Osteoblast (primary cell): ENCODE measurements around the gene DHFR2. TPM values are rescaled to one million over a fixed set of nuclear protein-coding genes. Genes with fewer than 3 reads are reported as not detected.

ENCODE experiments used
- DNase-seq: peaks from one replicate; pipeline ENCODE4 v3.0.0; 2011; ENCODE audit warnings: low spot score, mixed read lengths; ENCODE audit not compliant: insufficient read length; ENCODE audit errors: missing footprints
- H2AFZ ChIP-seq: 2 replicates; pipeline ENCODE4 v1.6.0; 2011; ENCODE audit warnings: mild to moderate bottlenecking, low read length
- H3K27ac ChIP-seq: 2 replicates; pipeline ENCODE4 v1.5.1; 2011; ENCODE audit warnings: mild to moderate bottlenecking, low read depth, low read length, moderate library complexity
- H3K27me3 ChIP-seq: 2 replicates; pipeline ENCODE4 v1.6.0; 2012; ENCODE audit warnings: mild to moderate bottlenecking, control low read depth, inconsistent platforms, low read length, moderate library complexity; ENCODE audit not compliant: insufficient read depth
- H3K36me3 ChIP-seq: 2 replicates; pipeline ENCODE4 v1.5.1; 2011; ENCODE audit warnings: mild to moderate bottlenecking, low read length, control low read depth, moderate library complexity; ENCODE audit not compliant: insufficient read depth
- H3K4me1 ChIP-seq: 2 replicates; pipeline ENCODE4 v1.5.1; 2011; ENCODE audit warnings: mild to moderate bottlenecking, low read length, control low read depth, moderate library complexity; ENCODE audit not compliant: insufficient read depth
- H3K4me2 ChIP-seq: 2 replicates; pipeline ENCODE4 v1.6.0; 2011; ENCODE audit warnings: mild to moderate bottlenecking, low read length; ENCODE audit not compliant: insufficient read depth
- H3K4me3 ChIP-seq: fragments of 200-600 bp; sonication (generic); 3 replicates; pipeline ENCODE4 v1.5.1; 2012; ENCODE audit warnings: mild to moderate bottlenecking, low read length, inconsistent platforms; ENCODE audit not compliant: insufficient read depth
- H3K79me2 ChIP-seq: 2 replicates; pipeline ENCODE4 v1.6.0; 2012; ENCODE audit warnings: mild to moderate bottlenecking, low read length, control low read depth, inconsistent platforms; ENCODE audit not compliant: insufficient read depth
- H3K9me3 ChIP-seq: 2 replicates; pipeline ENCODE4 v1.5.1; 2011; ENCODE audit warnings: low read depth, low read length, control low read depth
- H4K20me1 ChIP-seq: 2 replicates; pipeline ENCODE4 v1.6.0; 2012; ENCODE audit warnings: mild to moderate bottlenecking, low read length, control low read depth; ENCODE audit not compliant: insufficient read depth
- CTCF ChIP-seq: IDR thresholded peaks from 2 replicates; pipeline ENCODE4 v1.5.1; 2011; ENCODE audit warnings: mild to moderate bottlenecking, low read depth, low read length, moderate library complexity; ENCODE audit errors: extremely low read depth
- total RNA-seq: library from RNA; depleted of rRNA; stranded (reverse); fragments of >200 nt; gene quantifications from 2 replicates; pipeline ENCODE4 v1.2.3, GENCODE V29; 2012

Gene DHFR2
- total RNA-seq, 1 donor: 4.7 TPM

GRCh38 chr3:94066506-94067500 lies 4.1 kb upstream of the DHFR2 start:
- no peak for DNase-seq
- no peaks in the 10 kb centered on the region for H4K20me1 ChIP-seq
- no peak overlapping the region for H2AFZ ChIP-seq
- H3K79me2 ChIP-seq: peaks cover 33% of the 10 kb centered on the region
- H3K36me3 ChIP-seq: no peaks in the 10 kb centered on the region
- TF ChIP-seq CTCF: no peak
- H3K4me3 ChIP-seq: no peak overlapping the region
- H3K4me1 ChIP-seq: peaks cover 19% of the 10 kb centered on the region
- H3K27me3 ChIP-seq: no peaks in the 10 kb centered on the region
- H3K4me2 ChIP-seq: no peak overlapping the region
- H3K9me3 ChIP-seq: no peaks in the 10 kb centered on the region
- no peak overlapping the region for H3K27ac ChIP-seq

- DNase-seq: no peak
Measured at GRCh38 chr3:94065819-94066480, 3.2 kb upstream of the DHFR2 start.

GRCh38 chr3:94065122-94065521 lies 2.4 kb upstream of the DHFR2 start:
- Histone ChIP-seq H3K27me3 (no peaks in the 10 kb centered on the region), H3K4me1 (peaks cover 20% of the 10 kb centered on the region), H3K27ac (no peak overlapping the region), H3K4me3 (no peak overlapping the region), H3K4me2 (no peak overlapping the region), H3K9me3 (no peaks in the 10 kb centered on the region), H4K20me1 (no peaks in the 10 kb centered on the region), H2AFZ (no peak overlapping the region), H3K79me2 (peaks cover 28% of the 10 kb centered on the region), H3K36me3 (no peaks in the 10 kb centered on the region)
- DNase-seq: no peak
- no peak for TF ChIP-seq CTCF

More at GRCh38 chr3:94065819-94066480, 3.2 kb upstream of the DHFR2 start:
- Histone ChIP-seq H3K4me2 (no peak overlapping the region), H3K4me3 (no peak overlapping the region), H2AFZ (no peak overlapping the region), H3K9me3 (no peaks in the 10 kb centered on the region), H3K27me3 (no peaks in the 10 kb centered on the region), H4K20me1 (no peaks in the 10 kb centered on the region), H3K79me2 (peaks cover 30% of the 10 kb centered on the region), H3K36me3 (no peaks in the 10 kb centered on the region), H3K27ac (no peak overlapping the region), H3K4me1 (peaks cover 20% of the 10 kb centered on the region)
- TF ChIP-seq CTCF: no peak
